Activated naive CD4-positive, alpha-beta T cell treated with anti-CD3 and anti-CD28 coated beads, Interleukin-2, amount 50 U/mL, for 16 hours (primary cell): ENCODE results near the gene PIP5K1B.

Experiments used
- DNase-seq: peaks from one replicate; pipeline ENCODE4 v3.0.0-alpha.2; 2020

PIP5K1B gene

GRCh38 chr9:68741234-68741633 lies 36.2 kb downstream of the PIP5K1B start:
- no peak for DNase-seq

DNA sequence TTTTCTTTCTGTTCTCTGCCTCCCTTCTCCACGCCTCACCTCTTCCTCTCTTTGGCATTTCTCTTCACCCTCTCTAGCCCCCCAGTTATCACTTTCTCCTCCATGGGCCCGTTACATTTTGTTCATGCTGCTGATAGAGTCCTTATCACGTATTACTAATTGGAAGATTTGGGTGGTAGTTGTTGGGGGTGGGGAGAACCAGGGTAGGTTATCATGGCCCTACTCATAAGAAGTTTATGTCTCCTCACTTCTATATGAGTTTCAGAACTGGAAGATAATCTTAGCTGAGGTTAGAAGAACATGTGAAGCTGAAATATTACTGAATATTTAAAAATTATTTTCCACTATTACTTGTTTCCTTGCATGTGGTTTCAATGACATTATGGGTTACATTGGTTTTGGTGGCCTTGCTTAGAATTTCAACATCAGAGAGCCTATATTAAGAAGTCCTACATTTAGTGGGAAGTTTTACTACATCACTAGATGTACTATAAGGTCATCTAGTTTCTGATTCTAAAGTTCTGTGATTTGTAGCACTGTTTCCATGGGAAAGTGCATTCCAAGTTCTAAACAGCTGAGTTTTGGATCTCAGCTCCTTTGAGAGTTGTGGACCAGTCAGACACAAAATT lies 36.8 kb downstream of the PIP5K1B start:
- DNase-seq = no peak

- DNase-seq = no peak
These were observed 37.3 kb downstream of the PIP5K1B start for GRCh38 chr9:68742333-68742730.

- DNase-seq = no peak
These were observed 39.4 kb downstream of the PIP5K1B start for GRCh38 chr9:68744426-68744825.

GRCh38 chr9:68746525-68746924 lies 41.5 kb downstream of the PIP5K1B start:
- no peak for DNase-seq

GRCh38 chr9:68747043-68747533 lies 42.0 kb downstream of the PIP5K1B start:
- DNase-seq = no peak

DNA sequence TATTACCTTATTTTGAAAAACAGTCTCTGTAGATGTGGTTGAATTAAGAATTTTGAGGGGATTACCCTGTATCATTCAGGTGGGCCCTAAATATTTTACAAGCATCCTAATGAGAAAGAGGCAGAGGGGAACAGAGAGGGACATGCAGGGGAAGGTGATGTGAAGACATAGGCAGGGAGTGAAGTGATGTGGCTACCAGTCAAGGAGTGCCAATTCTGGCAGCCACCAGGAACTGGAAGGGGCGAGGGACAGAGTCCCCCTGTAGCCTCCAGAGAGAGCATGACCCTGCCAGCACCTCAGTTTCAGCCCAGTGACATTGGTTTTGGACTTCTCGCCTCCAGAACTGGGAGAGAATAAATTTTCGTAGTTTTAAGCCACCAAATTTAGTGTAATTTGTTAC lies 44.1 kb downstream of the PIP5K1B start:
- DNase-seq = no peak

DNA sequence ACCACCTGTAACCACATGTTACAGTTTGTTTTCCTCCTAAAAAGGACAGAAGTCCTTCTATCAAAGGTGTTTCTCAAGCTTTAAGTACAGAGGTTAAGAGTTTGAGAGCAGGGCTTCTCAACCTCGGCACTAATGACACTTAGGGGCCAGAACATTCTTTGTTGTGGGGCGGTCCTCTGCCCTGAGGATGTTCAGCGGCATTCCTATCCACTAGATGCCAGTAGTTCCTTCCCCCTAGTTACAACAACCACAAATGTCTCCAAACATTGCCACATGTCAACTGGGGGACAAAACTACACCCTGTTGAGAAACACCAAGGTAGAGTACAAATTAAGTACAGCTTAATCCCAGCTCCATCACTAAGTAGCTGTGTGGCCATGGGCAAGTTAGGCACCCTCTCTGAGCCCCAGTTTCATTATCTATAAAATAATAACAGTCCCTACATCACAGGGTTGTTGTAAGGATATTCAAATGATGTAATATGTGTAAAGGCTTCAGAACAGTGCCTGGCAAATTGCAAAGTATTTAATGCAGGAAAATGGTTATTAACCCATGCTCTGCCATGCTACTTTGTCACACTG lies 44.6 kb downstream of the PIP5K1B start:
- DNase-seq = no peak

- DNase-seq = no peak
These were observed 45.2 kb downstream of the PIP5K1B start for GRCh38 chr9:68750255-68750654.

DNA sequence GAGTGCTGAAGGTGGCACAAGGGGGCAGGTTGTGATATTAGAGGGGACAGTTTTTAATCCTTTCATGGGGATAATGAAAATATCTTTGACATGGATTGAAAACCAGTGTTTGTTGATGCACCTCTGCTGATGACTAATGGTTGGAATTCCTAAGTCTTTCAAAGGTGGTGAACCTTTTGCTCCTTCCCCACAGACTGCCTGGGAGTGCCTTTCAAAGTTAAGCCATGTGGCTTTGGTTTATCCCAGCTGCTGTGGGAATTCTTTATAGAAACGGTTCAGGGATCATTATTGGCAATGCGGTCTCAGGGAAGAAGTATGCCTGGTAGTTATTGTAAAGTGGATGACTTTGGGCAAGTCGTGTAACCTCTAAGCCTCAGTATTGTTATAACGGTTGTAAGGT lies 45.7 kb downstream of the PIP5K1B start:
- DNase-seq = no peak

GRCh38 chr9:68751556-68751955 lies 46.5 kb downstream of the PIP5K1B start:
- DNase-seq = no peak

DNA sequence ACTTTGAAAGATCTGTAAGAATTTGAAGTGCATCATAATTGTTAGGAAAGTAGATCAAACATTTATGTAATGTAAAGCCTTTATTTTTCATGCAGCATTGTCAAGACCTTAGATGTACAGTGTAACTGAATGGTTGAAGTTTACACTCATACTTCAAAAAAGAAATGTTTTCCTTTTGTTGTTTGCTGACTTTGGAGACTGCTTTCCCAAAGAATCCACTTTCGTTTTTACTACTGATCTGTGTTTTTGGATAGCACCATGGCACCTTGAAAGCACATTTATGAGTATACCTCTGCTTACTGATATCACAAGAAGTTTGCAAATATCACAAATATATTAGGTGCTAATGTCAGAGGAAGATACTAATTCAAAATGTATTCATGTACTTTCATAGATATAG lies 50.0 kb downstream of the PIP5K1B start:
- DNase-seq = no peak

DNA sequence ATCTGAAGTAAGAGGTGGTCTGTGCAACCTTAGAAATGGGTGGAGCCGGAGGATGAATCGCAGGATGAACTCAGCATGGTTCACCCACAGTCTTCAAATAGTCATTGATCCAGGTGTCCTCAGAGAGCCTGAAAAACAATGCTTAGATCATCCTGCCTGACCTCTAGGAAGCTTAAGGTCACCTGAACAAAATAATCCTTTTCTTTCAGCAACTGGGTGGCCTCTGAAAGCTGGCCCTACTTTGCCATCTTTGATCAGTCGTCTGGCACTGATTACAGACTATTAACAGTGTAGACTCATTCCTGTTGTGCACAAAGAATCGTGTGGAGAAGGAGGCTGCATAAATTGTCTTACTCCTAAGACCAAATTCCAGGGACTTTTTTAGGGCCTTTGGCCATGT lies 50.7 kb downstream of the PIP5K1B start:
- no peak for DNase-seq

GRCh38 chr9:68759981-68760673 lies 55.1 kb downstream of the PIP5K1B start:
- DNase-seq = no peak

DNA sequence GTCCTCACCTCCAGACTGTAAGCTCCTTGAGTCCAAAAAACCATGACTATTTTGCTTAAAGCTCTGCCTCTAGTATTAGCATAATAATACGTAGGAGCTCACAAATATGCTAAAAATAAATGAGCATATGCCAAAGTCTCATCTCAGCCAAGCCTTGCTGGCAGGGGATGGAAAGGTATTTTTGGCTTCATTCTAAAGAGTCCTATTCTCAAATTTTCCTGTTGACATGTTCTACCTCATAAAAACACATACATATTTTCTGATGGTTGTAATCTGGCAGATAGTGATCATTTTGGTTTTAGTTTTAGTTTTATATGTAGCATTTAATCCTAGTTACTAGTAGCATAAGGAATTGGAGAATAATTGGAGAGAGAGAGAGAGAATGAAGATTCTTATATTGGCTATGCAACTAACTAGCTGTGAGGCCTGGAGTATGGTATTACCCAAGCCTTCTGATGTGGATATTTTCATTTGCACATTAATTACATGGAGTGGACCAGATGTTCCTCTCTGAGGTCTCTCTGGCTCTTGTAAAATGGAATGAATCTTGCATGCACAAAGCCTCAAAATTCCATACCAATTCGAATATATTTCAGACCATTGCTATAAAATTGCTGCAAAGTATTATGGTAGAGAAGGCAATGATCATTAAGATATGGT lies 55.8 kb downstream of the PIP5K1B start:
- DNase-seq = no peak

DNA sequence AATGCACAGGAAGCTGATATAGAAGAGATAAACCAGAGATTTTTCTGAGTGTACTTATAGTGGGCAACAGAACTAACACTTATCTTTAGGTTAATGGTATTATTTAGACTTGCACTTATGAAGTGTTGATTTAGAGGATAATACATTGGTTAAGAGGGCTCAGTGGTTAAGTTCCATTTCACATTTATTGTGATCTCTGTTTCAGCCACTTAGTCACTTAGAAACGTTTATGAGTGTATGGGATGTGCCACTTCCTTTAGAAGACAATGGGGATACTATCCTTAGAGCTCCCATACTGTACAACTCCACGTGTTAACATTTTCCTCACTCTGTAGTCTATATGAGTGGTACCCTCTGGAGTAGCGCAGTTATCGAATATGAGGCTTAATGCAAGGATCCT lies 57.5 kb downstream of the PIP5K1B start:
- no peak for DNase-seq

DNA sequence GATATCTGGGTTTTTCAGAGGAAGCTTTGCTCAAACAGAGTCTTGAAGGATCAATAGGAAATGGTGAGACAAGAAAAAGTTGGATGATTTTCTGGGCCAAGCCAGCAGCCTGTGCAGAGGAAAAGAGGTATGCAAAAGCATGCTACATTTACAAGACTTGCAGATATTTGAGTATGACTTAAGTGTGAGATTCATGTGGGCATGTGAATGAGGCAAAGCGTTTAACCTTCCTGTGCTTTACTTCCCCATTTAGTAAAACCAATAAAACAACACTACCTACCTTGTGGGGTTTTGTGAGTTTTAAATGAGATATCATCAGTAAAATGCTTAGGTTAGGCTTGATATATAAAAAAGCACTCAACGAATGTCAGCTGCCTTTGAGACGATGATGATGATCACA lies 58.1 kb downstream of the PIP5K1B start:
- no peak for DNase-seq

DNA sequence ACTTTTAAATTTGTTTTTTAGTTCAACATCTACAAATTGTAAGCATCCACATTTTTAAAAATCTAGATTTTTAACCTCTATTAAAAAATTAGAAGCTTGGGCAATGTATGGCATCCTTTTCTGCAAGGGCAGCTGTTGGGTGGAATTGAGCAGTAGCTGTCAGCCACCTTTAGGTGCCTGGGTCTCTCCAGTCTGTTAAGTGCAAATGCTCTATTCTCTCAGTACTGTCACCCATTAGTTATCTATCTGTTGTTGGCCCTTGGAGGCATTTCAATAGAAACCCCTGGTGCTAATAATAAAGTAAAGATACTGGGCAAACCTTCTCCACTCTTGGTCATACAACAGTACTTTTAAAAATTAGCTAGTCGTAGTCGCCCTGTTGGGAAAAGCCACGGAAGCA lies 63.6 kb downstream of the PIP5K1B start:
- no peak for DNase-seq

- DNase-seq = no peak
These were observed 64.8 kb downstream of the PIP5K1B start for GRCh38 chr9:68769852-68770251.

- no peak for DNase-seq
These were observed 66.3 kb downstream of the PIP5K1B start for GRCh38 chr9:68771376-68771775.

- DNase-seq = no peak
These were observed 70.1 kb downstream of the PIP5K1B start for GRCh38 chr9:68775003-68775730.

DNA sequence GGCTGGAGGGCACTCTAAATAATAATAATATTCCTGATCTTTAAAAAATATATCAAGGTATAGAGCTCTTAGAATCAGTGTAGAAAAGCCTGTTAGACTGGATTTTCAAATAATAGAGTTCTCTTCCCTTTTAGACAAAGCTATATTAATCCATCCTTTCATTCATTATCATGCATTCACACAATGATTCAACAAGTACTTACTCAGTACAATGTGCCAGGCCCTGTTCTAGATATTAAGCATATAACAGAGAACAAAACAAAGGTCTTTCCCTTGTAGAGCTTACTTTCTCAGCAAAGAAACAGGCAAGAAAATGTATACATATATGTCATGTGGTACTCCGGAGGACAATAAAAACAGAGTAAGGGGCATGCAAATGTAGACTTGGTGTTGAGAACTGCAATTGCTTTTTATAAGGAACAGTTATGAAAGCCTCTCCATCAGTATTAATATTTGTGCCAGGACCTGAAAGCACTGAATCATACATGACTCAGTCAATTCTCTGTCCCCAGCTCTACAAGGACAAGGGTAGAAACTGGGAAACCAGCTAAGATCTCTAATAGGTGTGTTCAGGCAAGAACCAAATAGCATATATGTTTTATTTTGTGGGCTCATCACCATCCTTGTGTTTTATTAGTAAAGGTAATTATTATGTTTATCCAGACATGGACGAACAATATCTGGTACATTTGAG lies 72.2 kb downstream of the PIP5K1B start:
- no peak for DNase-seq

DNA sequence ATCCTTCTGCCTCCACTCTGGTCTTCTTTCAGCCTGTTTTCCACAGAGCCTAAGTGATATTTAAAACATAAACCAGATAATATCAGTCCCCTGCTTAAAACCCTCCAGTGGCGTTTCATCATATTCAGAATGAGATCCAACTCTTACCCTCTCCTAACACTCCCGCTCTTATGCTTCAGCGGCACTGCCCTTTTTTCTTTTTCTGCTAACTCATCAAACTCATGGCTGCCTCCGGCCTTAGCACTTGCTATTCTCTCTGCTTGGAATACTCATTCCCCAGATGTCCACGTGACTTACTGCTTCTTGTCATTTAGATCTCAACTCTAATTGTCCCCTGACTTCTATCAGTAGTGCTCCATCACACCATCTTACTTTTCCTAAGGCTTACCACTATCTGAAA lies 73.6 kb downstream of the PIP5K1B start:
- DNase-seq = no peak
